Measurements from ENCODE around the gene CT47C1.
A peak's percentile ranks its signal among the peaks of the same experiment; 100 is the strongest.

Gene CT47C1

GRCh38 chrX:119075270-119076025, 2.7 kb downstream of the CT47C1 start:
- no peak for DNase-seq

GRCh38 chrX:119082278-119082677, 9.5 kb downstream of the CT47C1 start:
- no peak for DNase-seq

GRCh38 chrX:119084766-119085165, 12.0 kb downstream of the CT47C1 start:
- DNase-seq, result no peak

GRCh38 chrX:119087121-119087520, 14.3 kb downstream of the CT47C1 start:
- peak in 1 of 3 experiments; percentile 13 for DNase-seq

GRCh38 chrX:119089619-119090018, 16.8 kb downstream of the CT47C1 start:
- DNase-seq, result no peak

- DNase-seq, result no peak
Observed at GRCh38 chrX:119090627-119091026, 17.8 kb downstream of the CT47C1 start.

- peak in 1 of 3 experiments; percentile 53 for DNase-seq
Observed at GRCh38 chrX:119093991-119094735, 21.4 kb downstream of the CT47C1 start.

GRCh38 chrX:119094819-119095218, 22.0 kb downstream of the CT47C1 start:
- no peak for DNase-seq

GRCh38 chrX:119095936-119096335, 23.1 kb downstream of the CT47C1 start:
- DNase-seq, result no peak

GRCh38 chrX:119101168-119101567, 28.4 kb downstream of the CT47C1 start:
- no peak for DNase-seq

- DNase-seq, result no peak
Observed at GRCh38 chrX:119105826-119106225, 33.0 kb downstream of the CT47C1 start.

GRCh38 chrX:119107206-119107605, 34.4 kb downstream of the CT47C1 start:
- no peak for DNase-seq

- DNase-seq, result peak in 1 of 3 experiments; percentile 51
Observed at GRCh38 chrX:119118780-119119395, 46.1 kb downstream of the CT47C1 start.

- DNase-seq, result no peak
Observed at GRCh38 chrX:119121341-119121740, 48.5 kb downstream of the CT47C1 start.

Data from NCI-H1417 (cell line).